Fibroblast of skin of right biceps (primary cell): Measurements from ENCODE around the gene GPR4.
"Not testable (repeated sequence)": the region's sequence is repeated elsewhere in the genome, so short reads cannot be mapped to it uniquely, and the experiment has no call there.

Experiments
- DNase-seq: peaks from one replicate; pipeline ENCODE4 v3.0.0-alpha.2; 2013

Gene GPR4

GRCh38 chr19:45601524-45602374, at the start of gene GPR4:
TSS of gene GPR4 (minus strand) at chr19:45602212. CDS start at chr19:45591866, 10,346 bp downstream.
- DNase-seq: no peak

DNA sequence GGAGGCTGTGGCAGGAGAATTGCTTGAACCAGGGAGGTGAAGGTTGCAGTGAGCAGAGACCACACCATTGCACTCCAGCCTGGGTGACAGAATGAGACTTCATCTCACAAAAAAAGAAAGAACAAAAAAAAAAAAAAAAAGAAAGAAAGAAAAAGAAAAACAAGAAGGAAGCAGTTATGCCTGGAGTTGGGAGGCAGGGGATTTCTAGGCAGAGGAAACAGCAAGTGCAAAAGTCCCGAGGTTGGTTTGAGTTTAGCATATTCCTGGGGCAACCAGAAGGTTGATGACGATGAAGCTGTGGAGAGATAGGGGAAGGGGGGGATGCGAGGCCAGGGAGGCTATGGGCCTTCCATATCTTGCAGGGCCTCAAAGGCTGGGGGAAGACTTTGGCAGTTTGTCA, 48.7 kb upstream of the GPR4 start:
- DNase-seq: no peak

- no peak for DNase-seq
Measured at GRCh38 chr19:45646345-45646698, 44.3 kb upstream of the GPR4 start.

DNA sequence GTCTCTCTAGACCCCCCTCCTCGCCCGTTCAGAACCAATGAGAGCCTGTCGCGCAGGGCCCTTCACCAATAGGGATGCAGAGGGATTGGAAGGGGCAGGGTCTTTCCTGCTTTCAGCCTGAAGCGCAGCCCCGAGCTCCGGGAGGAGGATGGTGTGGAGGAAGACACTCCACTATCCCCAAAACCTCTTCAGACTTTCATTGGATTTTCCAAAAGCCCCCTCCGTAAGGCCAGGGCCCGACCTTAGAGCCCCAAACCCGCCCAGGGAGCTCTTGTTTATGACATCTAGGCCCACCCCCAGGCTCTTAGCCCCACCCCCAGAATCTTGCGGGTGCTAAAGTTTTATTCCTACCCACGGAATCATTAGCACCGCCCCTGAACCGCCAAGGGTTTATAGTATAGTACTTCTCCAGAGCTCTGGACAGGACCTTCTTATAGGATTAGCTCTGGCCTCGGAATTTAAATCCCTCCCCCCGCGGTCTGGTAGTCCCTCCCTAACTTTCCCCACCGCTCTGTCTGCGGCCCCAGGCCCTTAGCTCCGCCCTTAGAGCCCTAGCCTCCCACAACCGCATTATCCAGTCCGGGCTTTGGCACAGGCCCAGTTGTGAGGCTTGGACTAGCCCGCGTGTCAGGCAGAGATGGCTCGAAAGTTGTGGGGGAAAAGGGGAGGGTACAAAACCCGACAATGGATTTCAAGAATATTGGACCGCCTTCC, 43.8 kb upstream of the GPR4 start:
- DNase-seq: peak; percentile 93

DNA sequence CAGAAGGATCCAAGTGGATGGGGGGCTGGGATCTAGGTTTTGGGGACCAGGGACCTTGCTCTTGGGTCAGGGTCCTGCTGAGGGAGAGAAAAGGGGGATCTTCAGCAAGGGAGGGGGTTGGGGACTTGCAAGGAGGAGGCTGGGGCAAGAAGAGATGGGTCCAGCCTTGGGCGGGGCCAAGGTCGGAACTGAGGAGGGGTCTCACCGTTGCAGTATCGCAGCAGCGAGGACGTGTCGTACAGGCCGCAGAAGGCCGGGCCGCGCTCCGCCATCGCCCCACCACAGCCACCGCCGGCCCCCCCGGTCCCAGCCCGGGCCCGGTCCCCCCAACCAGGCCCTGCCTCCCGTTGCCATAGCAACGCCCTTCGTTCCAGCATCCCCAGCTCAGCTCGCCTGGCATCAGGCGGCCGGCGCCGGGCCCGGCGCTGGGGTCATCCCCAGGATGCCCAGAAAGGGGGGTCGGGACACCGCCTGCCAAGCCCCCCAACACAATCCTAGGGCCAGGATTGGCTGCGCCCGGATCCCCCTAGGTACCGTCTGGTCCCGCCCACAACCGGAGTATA, 43.1 kb upstream of the GPR4 start:
- DNase-seq: no peak

DNA sequence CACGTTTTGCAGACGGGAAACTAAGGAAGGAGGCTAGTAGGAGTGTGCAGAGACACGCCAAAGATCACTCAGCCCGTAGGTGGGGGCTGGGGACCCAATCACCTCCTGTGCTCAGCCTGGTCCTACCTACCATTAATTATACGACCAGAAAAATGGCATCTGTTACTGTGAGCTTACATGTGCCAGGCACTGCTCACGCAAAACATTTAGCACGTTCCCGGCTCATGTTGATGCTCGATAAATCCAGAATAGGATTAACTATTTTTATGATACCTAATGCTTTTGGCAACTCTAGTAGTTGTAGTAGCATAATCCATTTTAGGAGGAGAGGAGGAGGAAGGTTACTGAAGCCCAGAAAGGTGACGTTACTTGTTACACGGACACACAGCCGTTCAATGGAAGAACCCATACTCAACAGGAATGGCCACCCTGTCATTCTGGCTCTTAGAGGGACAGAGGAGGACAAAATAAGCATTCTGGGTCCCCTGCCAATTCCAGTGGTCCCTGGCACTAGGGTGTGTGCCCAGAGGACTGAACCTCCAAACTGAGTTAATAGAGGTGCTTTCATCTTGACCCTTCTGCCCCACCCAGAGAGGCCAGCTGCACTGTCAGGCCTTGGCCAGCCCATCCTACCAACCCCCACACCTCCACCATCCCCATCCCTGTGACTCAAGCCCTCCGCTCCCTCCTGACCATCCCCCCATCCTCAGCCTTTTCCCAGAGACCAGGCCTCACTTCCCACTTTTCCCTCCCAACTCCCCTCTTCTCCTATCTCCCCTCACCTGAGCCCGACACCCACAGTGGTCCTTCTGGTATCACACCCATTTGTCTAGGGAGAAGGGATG, 42.1 kb upstream of the GPR4 start:
- peak; percentile 49 for DNase-seq

GRCh38 chr19:45643024-45643926, 41.3 kb upstream of the GPR4 start:
- DNase-seq: peak; percentile 77

GRCh38 chr19:45641274-45642105, 39.5 kb upstream of the GPR4 start:
- peak; percentile 79 for DNase-seq

DNA sequence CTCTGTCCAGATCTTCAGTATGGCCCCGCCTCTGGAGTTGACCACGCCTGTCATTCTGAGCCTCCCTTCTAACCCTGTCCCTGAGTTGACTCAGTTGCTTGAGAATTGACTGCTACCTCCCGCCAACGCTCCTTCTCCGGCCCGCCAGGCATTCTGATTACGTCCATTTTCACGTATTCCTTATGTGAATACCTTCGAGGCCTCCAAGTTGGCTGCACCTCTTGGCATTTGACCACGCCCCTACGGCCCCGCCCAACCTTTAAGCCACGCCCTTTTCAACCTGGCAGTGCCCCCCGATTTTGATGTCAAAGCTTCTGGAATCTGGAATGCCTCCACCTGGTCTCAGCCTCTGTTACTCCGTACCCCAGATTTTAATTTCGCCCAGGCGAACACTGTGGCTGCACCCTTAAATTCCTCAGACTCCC, 38.8 kb upstream of the GPR4 start:
- no peak for DNase-seq

GRCh38 chr19:45638930-45639729, 37.1 kb upstream of the GPR4 start, which contains the start of gene EML2:
TSS of gene EML2 (minus strand) at chr19:45639397. CDS start at chr19:45639376, 21 bp downstream.
- DNase-seq: peak; percentile 46

DNA sequence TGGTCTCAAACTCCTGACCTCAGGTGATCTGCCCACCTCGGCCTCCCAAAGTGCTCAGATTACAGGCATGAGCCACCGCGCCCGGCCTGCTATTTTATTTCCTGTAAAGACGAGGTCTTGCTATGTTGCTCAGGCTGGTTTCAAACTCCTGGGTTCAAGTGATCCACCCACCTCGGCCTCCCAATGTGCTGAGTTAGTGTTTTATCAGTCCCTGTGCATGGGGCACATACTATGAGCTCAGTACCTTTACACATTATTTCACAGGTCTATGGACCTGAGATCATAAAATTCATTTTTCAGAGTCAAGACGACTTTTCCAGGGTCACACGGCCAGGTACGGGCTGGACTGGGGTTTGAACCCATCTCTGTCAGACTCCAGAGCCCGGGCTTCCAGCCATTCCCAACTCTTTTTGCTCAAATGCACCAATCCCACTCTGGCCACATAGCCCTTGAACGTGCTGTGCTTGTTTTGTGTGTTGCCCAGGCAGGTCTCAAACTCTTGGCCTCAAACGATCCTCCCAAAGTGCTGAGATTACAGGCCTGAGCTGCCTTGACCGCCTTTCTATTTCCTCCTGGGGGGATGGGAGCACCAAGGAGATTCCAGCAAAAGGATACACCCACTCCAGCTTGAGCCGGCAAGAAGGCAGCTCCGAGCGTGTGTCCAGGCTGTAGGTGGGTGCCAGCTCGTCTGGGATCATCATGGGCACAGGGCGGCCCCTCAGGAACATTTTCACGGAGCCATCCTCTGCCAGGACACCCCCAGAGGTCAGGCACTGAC, 36.1 kb upstream of the GPR4 start:
- DNase-seq: no peak

DNA sequence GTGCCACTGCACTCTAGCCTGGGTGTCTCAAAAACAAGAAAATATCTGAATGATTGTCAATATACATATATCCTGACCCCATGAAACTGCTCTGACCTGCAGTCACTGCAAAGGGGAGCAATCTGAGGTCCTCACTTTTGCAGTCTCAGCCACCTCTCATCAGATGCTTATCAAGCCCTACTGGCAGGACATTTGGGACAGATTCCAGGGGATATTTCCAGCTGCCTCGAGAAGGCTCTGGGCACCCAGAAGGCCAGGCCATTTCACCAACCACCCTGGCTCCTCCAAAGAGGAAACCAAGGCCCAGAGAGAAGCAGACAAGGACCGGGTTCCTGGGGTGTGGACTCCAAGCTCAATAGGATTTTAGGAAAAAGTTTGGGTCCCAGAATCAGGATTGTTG, 34.9 kb upstream of the GPR4 start:
- no peak for DNase-seq

- no peak for DNase-seq
Measured at GRCh38 chr19:45636275-45636674, 34.3 kb upstream of the GPR4 start.

DNA sequence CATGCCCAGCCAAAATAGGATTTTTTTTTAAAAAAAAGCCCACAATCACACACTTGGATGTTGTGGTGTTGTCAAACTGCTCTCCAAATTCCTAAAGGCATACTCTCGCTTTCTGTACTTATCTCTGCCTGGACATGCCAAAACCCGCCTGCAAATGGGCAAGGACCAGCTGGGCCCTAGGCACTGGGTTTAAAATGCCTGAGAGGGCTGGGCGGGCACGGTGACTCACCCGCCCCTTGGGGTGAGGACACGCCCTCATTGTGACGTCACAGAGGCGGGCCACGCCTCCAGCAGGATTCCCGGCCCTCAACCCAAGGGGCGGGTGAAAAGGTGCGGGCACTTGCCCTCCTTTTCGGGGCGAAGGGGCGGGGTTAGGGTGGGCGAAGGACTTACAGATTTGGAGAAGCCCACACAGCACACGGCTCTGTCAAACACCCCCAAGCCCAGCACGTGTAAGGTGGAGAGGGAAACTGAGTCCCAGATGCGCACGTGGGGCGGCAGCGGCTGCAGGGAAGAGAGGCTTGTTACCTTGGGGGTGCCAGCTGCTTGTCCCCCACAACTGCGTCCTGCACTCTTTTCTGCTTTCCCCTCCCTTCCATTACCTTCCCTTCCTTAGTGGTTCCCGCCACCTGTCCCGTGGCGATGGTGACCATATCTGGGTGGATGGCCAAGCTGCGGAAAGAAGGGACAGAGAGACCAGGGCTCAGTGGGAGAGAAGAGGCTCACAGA, 30.6 kb upstream of the GPR4 start:
- DNase-seq: peak; percentile 82

- DNase-seq: peak; percentile 96
Measured at GRCh38 chr19:45630463-45630862, 28.5 kb upstream of the GPR4 start.

DNA sequence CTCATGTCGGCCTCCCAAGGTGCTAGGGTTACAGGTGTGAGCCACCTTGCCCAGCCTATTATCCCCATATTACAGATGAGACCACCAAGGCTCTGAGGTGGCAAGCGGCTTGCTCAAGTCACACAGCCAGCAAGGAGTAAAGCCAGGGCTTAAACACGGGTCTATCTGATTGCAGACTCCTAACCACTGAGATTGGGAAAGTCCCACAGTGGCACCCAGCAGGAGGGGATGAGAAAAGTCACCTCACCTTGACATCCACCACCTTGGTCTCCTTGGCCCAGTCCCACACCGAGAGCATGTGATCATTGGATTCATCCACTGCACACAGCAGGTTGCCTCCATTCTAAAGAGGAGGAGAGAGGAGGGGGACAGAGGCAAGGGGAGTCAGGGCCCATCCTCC, 27.7 kb upstream of the GPR4 start:
- DNase-seq: no peak

GRCh38 chr19:45628219-45628618, 26.2 kb upstream of the GPR4 start:
- DNase-seq: not testable (repeated sequence)

DNA sequence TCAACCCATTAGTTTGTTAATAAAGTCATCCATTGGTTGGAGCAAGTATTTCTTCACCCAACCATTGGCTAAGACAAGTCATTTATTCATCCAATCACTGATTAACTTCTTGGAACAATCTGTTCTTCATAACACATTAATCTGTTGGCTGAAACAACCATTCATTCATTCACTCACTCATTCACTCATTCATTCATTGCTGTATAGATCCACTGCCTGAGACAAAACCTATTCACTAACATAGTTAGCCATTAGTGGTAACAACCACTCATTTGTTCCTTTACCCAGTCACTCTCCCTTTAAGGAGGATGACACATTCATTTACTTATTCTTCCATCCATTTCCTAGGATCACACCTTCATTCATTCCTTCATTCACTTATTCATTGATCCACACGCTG, 22.0 kb upstream of the GPR4 start:
- DNase-seq: no peak
